Measurements from ENCODE around the gene SLC14A1.

SLC14A1 gene

GRCh38 chr18:45739268-45739667 lies 15.3 kb downstream of the SLC14A1 start:
- TF ChIP-seq, protein P1, sequence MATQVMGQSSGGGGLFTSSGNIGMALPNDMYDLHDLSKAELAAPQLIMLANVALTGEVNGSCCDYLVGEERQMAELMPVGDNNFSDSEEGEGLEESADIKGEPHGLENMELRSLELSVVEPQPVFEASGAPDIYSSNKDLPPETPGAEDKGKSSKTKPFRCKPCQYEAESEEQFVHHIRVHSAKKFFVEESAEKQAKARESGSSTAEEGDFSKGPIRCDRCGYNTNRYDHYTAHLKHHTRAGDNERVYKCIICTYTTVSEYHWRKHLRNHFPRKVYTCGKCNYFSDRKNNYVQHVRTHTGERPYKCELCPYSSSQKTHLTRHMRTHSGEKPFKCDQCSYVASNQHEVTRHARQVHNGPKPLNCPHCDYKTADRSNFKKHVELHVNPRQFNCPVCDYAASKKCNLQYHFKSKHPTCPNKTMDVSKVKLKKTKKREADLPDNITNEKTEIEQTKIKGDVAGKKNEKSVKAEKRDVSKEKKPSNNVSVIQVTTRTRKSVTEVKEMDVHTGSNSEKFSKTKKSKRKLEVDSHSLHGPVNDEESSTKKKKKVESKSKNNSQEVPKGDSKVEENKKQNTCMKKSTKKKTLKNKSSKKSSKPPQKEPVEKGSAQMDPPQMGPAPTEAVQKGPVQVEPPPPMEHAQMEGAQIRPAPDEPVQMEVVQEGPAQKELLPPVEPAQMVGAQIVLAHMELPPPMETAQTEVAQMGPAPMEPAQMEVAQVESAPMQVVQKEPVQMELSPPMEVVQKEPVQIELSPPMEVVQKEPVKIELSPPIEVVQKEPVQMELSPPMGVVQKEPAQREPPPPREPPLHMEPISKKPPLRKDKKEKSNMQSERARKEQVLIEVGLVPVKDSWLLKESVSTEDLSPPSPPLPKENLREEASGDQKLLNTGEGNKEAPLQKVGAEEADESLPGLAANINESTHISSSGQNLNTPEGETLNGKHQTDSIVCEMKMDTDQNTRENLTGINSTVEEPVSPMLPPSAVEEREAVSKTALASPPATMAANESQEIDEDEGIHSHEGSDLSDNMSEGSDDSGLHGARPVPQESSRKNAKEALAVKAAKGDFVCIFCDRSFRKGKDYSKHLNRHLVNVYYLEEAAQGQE (IDR thresholded peaks at IDR 0.05; ENCODE audit: low read depth): no peak
- no peak for TF ChIP-seq TEAD4 (IDR thresholded peaks at IDR 0.05)
- TF ChIP-seq CEBPB (IDR thresholded peaks at IDR 0.05): no peak
- no peak for TF ChIP-seq FOXM1 (IDR thresholded peaks at IDR 0.05; ENCODE audit: borderline replicate concordance, low read depth)
- TF ChIP-seq, protein P2, sequence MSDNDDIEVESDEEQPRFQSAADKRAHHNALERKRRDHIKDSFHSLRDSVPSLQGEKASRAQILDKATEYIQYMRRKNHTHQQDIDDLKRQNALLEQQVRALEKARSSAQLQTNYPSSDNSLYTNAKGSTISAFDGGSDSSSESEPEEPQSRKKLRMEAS (IDR thresholded peaks at IDR 0.05): no peak
- TF ChIP-seq YY1 (IDR thresholded peaks at IDR 0.05; ENCODE audit: low read depth): no peak
- TF ChIP-seq ZBTB7A (IDR thresholded peaks at IDR 0.05; ENCODE audit: low read depth): no peak
- TF ChIP-seq, protein P3, sequence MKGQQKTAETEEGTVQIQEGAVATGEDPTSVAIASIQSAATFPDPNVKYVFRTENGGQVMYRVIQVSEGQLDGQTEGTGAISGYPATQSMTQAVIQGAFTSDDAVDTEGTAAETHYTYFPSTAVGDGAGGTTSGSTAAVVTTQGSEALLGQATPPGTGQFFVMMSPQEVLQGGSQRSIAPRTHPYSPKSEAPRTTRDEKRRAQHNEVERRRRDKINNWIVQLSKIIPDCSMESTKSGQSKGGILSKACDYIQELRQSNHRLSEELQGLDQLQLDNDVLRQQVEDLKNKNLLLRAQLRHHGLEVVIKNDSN (IDR thresholded peaks at IDR 0.05): no peak
- TF ChIP-seq TAF1 (IDR thresholded peaks at IDR 0.05; ENCODE audit: low read depth): no peak
- no peak for TF ChIP-seq TCF12 (IDR thresholded peaks at IDR 0.05; ENCODE audit: low read depth)

DNA sequence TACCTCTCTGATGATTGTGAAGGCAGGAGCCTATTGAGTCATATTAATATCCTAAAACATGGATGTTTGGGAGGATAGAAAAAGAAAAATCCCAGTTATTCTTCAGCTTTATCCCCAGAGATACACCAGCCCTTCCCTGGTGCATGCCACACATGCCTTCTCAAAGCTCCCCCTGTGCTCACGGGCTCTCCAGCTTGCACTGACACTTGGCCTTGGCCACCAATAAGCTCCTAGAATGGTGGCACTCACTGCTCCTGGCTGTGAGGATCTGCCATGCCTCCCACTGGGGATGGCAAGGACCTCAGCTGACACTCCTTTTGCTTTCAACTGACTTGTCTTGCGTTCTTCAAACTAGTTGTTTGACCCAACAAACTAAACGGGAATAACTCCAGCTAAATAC lies 15.9 kb downstream of the SLC14A1 start:
- TF ChIP-seq, protein P3 (IDR thresholded peaks at IDR 0.05): no peak
- no peak for TF ChIP-seq RAD21 (IDR thresholded peaks at IDR 0.05; ENCODE audit: low read depth)

DNA sequence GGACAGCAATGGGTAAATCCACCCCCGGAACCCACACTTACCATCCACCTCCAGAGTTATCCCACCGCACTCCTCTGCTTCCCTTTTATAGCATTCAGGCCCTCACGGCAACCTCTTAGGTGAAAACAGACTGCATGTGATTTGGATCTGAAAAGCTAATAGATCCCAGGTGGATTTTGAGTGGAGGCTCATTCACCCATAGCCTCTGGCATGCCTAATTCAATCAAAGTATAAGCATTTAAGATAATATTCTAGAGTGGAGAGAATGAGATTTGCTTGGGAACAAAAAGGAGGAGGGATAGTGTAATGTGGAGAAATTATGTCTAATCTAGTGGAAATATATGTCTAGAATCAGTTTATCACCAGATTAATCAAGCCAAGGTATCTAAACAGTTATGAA lies 17.1 kb downstream of the SLC14A1 start:
- no peak for TF ChIP-seq RAD21 (IDR thresholded peaks at IDR 0.05; ENCODE audit: low read depth)
- TF ChIP-seq CEBPB (IDR thresholded peaks at IDR 0.05): no peak
- TF ChIP-seq TCF12 (IDR thresholded peaks at IDR 0.05; ENCODE audit: low read depth): no peak
- no peak for TF ChIP-seq EGR1 (IDR thresholded peaks at IDR 0.05)
- no peak for TF ChIP-seq TAF1 (IDR thresholded peaks at IDR 0.05; ENCODE audit: low read depth)
- TF ChIP-seq, protein P2 (IDR thresholded peaks at IDR 0.05): no peak
- TF ChIP-seq TEAD4 (IDR thresholded peaks at IDR 0.05): no peak

DNA sequence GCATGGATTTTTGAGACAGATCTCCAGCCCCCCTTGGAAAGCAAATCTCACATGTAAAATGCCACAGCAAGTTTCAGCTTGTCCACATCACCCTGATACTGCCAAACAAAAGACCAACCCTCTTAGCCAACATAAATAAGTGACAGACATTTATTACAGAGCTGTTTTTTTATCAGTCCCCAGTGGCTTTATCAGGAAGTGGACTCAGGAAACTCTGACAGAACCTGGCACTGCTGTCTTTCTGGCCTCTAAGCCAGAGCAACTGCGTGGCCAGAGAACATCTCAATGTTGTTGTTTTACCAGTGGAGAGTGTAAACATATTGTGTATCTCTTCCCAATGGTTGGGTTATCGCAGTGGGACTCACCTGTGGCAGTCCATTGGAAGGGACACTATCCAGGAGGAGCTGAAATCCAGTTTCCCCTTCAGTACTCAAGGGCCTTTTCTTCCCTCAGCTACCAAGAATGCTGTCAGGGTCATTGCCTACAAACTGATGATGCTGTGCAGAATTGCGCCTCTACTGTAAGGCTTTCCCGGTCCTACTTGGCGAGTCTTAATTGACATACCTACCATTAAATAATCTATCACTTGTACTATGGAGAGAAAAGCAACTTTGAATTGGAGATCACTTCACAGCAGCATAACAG lies 22.0 kb downstream of the SLC14A1 start:
- TF ChIP-seq EGR1 (IDR thresholded peaks at IDR 0.05) (no peak), RAD21 (IDR thresholded peaks at IDR 0.05; ENCODE audit: low read depth) (no peak), NFIC (IDR thresholded peaks at IDR 0.05) (no peak), TCF12 (IDR thresholded peaks at IDR 0.05; ENCODE audit: low read depth) (no peak), CEBPB (IDR thresholded peaks at IDR 0.05) (no peak), TEAD4 (IDR thresholded peaks at IDR 0.05) (no peak), YY1 (IDR thresholded peaks at IDR 0.05; ENCODE audit: low read depth) (no peak), ZBTB7A (IDR thresholded peaks at IDR 0.05; ENCODE audit: low read depth) (no peak), EP300 (IDR thresholded peaks at IDR 0.05; ENCODE audit: borderline replicate concordance) (no peak), TAF1 (IDR thresholded peaks at IDR 0.05; ENCODE audit: low read depth) (no peak), FOXM1 (IDR thresholded peaks at IDR 0.05; ENCODE audit: borderline replicate concordance, low read depth) (no peak), CREB1 (IDR thresholded peaks at IDR 0.05; ENCODE audit: low read depth) (no peak)
- TF ChIP-seq, protein P3 (IDR thresholded peaks at IDR 0.05): no peak
- TF ChIP-seq, protein P1 (IDR thresholded peaks at IDR 0.05; ENCODE audit: low read depth): no peak
- TF ChIP-seq, protein P2 (IDR thresholded peaks at IDR 0.05): no peak

DNA sequence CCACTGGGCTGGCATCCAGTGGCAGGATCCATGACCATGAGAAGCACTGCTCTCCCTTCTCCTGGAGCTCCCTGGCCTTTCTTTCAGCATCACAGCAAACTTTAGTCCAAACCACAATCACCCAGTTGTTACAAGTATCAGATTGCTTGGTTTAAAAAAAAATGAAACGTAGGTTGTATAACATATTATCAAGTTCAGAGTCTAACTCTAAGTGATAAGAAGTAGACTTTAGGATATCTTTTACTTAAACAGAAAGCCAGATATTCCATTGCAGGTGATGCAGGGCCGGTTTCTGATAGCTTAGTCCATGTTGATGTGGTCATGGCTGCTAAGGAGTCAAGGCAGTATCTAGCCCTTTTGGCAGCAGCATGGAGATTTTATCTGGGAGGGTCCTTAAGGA lies 24.5 kb downstream of the SLC14A1 start:
- TF ChIP-seq CREB1 (IDR thresholded peaks at IDR 0.05; ENCODE audit: low read depth) (no peak), TCF12 (IDR thresholded peaks at IDR 0.05; ENCODE audit: low read depth) (no peak), EP300 (IDR thresholded peaks at IDR 0.05; ENCODE audit: borderline replicate concordance) (no peak), ZBTB7A (IDR thresholded peaks at IDR 0.05; ENCODE audit: low read depth) (no peak), NFIC (IDR thresholded peaks at IDR 0.05) (no peak)
- TF ChIP-seq, protein P2 (IDR thresholded peaks at IDR 0.05): no peak
- TF ChIP-seq, protein P3 (IDR thresholded peaks at IDR 0.05): no peak
